Nephron progenitor cell (in vitro differentiated cells): ENCODE results near the gene TFDP1.

Experiments
- DNase-seq: peaks from one replicate; pipeline ENCODE4 v3.0.0; 2021
- H3K27ac Mint-ChIP-seq: 2 replicates; pipeline ENCODE4 v1.8.0; 2021; ENCODE audit warnings: mild to moderate bottlenecking, moderate library complexity, mixed read lengths
- H3K27me3 Mint-ChIP-seq: 2 replicates; pipeline ENCODE4 v1.8.0; 2021; ENCODE audit warnings: mild to moderate bottlenecking, low read depth, mixed read lengths; ENCODE audit not compliant: poor library complexity
- H3K36me3 Mint-ChIP-seq: 2 replicates; pipeline ENCODE4 v1.8.0; 2021; ENCODE audit warnings: low read depth, mixed read lengths
- H3K4me1 Mint-ChIP-seq: 2 replicates; pipeline ENCODE4 v1.8.0; 2021; ENCODE audit warnings: mixed read lengths
- H3K4me3 Mint-ChIP-seq: 2 replicates; pipeline ENCODE4 v1.8.0; 2021; ENCODE audit warnings: mild to moderate bottlenecking, moderate library complexity, mixed read lengths
- H3K9me3 Mint-ChIP-seq: 2 replicates; pipeline ENCODE4 v1.8.0; 2021; ENCODE audit warnings: mild to moderate bottlenecking, moderate library complexity, mixed read lengths
- TF ChIP-seq, protein P1 (sequence below): fragments of 200-600 bp; sonication (generic); IDR thresholded peaks from 2 replicates; pipeline ENCODE4 v1.5.0; 2021; ENCODE audit warnings: antibody characterized with exemption

TFDP1 gene

DNA sequence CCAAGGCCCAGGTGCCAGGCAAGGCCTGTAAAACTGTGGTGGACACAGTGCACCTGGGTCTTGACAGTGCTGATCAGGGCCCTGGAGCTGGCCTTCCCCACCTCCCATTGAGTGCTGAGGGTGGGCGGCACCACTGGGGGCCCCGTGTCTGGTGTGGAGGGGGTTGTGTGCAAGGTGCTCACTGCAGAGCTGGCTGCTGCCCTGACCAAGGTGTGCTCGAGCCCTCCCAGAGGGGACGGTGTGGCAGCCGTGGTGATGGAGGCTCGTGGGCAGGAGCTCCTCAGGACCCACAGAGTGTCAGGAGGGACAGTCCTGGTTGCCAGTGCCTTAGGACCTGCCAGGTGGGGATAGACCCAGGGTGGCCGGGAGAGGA lies 50.5 kb downstream of the TFDP1 start:
- TF ChIP-seq, protein P1, sequence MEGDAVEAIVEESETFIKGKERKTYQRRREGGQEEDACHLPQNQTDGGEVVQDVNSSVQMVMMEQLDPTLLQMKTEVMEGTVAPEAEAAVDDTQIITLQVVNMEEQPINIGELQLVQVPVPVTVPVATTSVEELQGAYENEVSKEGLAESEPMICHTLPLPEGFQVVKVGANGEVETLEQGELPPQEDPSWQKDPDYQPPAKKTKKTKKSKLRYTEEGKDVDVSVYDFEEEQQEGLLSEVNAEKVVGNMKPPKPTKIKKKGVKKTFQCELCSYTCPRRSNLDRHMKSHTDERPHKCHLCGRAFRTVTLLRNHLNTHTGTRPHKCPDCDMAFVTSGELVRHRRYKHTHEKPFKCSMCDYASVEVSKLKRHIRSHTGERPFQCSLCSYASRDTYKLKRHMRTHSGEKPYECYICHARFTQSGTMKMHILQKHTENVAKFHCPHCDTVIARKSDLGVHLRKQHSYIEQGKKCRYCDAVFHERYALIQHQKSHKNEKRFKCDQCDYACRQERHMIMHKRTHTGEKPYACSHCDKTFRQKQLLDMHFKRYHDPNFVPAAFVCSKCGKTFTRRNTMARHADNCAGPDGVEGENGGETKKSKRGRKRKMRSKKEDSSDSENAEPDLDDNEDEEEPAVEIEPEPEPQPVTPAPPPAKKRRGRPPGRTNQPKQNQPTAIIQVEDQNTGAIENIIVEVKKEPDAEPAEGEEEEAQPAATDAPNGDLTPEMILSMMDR, result no peak
- Mint-ChIP-seq H3K36me3 (peaks cover 78% of the 10 kb centered on the region), H3K4me3 (no peak overlapping the region), H3K27ac (no peak overlapping the region), H3K27me3 (no peaks in the 10 kb centered on the region), H3K9me3 (peaks cover 10% of the 10 kb centered on the region), H3K4me1 (peaks cover 4% of the 10 kb centered on the region)
- DNase-seq, result no peak

DNA sequence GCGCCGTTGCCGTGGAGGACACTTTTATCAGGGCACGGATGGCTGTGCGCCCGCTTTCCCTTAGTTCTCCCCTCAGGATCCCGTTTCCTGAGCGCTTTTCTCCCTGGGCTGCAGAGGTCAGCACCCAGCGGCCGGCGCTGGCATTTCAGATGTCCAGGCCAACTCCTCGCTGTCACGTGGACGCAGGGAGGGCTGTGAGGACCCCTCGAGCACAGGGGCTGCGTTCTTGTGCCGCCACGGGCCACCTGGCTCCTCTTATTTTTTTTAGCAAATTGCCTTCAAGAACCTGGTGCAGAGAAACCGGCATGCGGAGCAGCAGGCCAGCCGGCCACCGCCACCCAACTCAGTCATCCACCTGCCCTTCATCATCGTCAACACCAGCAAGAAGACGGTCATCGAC lies 51.2 kb downstream of the TFDP1 start:
- DNase-seq, result no peak
- TF ChIP-seq, protein P1, result no peak
- Mint-ChIP-seq H3K9me3 (peaks cover 16% of the 10 kb centered on the region), H3K27ac (no peak overlapping the region), H3K27me3 (no peaks in the 10 kb centered on the region), H3K36me3 (peaks cover 84% of the 10 kb centered on the region), H3K4me3 (no peak overlapping the region), H3K4me1 (peaks cover 4% of the 10 kb centered on the region)

DNA sequence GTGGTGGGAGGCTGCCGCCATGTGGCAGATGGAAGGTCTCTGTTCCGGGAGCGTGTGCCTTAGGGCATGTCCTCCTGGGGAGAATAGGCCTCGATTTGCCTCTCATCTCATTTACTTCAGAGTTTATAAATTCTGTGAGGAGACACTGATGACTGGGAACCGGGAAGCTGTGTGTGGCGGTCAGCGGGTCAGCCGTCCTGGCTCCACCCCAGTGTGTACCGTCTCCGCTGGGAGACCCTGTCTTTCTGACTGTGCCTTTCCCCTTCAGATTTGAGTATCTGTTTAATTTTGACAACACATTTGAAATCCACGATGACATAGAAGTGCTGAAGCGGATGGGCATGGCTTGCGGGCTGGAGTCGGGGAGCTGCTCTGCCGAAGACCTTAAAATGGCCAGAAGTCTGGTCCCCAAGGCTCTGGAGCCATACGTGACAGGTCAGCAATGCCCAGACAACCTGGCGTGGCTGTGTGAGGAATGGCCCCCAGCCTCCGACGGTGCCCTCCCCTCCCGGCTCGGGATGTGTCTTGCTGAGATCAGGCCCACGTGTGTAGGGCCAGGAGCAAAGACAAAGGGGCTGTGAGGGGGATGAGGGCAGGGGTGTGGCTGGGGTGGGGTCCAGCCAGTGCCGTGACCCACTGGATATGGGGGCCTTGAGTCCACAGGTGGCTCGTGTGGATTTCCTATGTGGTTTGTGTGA lies 51.9 kb downstream of the TFDP1 start:
- Mint-ChIP-seq H3K4me3 (no peak overlapping the region), H3K9me3 (peaks cover 21% of the 10 kb centered on the region), H3K4me1 (peaks cover under 1% of the 10 kb centered on the region), H3K36me3 (peaks cover 86% of the 10 kb centered on the region), H3K27me3 (peaks cover 2% of the 10 kb centered on the region), H3K27ac (peak overlapping the region; percentile 54)
- no peak for DNase-seq
- TF ChIP-seq, protein P1, result no peak

DNA sequence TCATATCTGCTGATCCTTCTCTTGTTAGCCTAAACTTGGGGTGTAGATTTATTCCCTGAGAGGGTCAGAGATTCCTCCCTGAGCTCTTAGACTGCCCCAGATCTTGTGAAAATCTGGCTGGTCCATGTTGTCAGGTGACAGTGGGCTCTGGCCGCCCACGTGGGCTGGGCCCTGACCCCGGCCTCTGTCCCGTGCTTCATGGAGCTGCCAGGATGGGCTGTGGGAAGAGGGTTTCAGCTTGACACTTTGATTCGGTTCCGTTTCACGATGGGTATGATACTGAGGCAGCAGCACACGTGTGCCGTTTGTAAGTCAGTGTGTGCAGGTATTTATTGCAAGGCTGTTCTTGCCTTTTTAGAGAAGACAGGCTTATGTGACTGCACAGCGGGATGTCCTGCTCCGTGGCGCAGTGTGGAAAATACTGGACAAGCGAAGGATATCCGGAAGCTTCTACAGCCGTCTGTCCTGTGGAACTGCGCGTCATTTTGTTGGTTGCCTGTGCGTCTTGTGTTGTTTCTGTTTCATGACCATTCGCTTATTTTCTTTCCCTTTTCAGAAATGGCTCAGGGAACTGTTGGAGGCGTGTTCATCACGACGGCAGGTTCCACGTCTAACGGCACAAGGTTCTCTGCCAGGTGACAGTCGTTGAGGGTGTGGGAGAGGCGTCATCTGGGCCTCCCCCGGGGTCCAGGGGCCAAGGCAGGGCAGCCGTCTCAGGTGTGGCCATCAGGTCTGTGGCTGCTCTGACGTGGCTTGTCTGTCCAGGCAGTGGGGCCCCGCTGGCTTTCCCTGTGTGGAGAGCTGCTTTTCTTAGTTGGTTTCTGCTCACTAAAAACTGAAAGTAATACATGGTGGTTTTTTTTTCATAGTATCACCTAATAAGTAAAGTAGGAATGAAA lies 53.0 kb downstream of the TFDP1 start:
- H3K4me3 Mint-ChIP-seq, result no peak overlapping the region
- peaks cover 32% of the 10 kb centered on the region for H3K9me3 Mint-ChIP-seq
- TF ChIP-seq, protein P1, result no peak
- peaks cover 4% of the 10 kb centered on the region for H3K27me3 Mint-ChIP-seq
- no peak for DNase-seq
- no peaks in the 10 kb centered on the region for H3K4me1 Mint-ChIP-seq
- peaks cover 90% of the 10 kb centered on the region for H3K36me3 Mint-ChIP-seq
- peak overlapping the region; percentile 87 for H3K27ac Mint-ChIP-seq

DNA sequence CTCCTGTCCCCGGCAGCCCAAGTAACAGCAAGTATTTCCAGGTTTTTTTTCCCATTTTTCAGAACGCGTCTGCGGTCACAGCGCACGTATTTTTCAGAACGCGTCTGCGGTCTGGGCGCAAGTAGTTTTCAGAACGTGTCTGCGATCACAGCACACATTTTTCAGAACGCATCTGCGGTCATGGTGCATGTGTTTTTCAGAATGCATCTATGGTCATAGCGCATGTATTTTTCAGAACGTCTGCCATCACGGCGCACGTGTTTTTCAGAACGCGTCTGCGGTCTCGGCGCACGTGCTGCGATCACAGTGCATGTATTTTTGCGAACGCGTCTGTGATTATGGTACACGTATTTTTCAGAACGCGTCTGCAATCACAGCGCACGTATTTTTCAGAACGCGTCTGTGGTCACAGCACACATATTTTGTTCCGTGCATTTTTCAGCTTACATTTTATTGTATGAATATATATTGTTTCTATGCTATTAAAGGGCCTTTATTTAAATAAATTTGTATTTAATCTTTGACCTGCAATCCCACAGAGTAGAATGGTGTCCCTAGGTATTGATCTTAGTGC lies 53.7 kb downstream of the TFDP1 start:
- Mint-ChIP-seq H3K4me3 (no peak overlapping the region), H3K27me3 (peaks cover 4% of the 10 kb centered on the region), H3K4me1 (no peaks in the 10 kb centered on the region), H3K27ac (peak overlapping the region; percentile 19), H3K9me3 (peaks cover 39% of the 10 kb centered on the region), H3K36me3 (peaks cover 91% of the 10 kb centered on the region)
- TF ChIP-seq, protein P1, result no peak
- DNase-seq, result no peak
